ENCODE measurements around the gene TMEM151A.

The TMEM151A gene

GRCh38 chr11:66334605-66335442, 43.1 kb downstream of the TMEM151A start:
- peaks cover 14 to 19% of the 10 kb centered on the region in 2 donors for H3K36me3 ChIP-seq (replicated peaks in 1 of 2; ENCODE audit: control insufficient read depth in 2 of 2, insufficient read depth in 2 of 2, low read length in 2 of 2)
- peaks cover 15 to 24% of the 10 kb centered on the region in 2 donors for H3K4me1 ChIP-seq (ENCODE audit: control insufficient read depth in 2 of 2, insufficient read depth in 1 of 2, low read depth in 1 of 2, low read length in 2 of 2)
- H2BK15ac ChIP-seq (ENCODE audit: low read length): peak overlapping the region; percentile 98
- no peak overlapping the region for H3K4ac ChIP-seq (ENCODE audit: low read length)
- no peak overlapping the region for H3K14ac ChIP-seq (ENCODE audit: low read length)
- H3K4me2 ChIP-seq (ENCODE audit: insufficient read depth, low read length, poor library complexity, severe bottlenecking): peak overlapping the region; percentile 97
- peak overlapping the region in 1 of 2 donors; percentile 53 for H3K4me3 ChIP-seq (ENCODE audit: low read length in 2 of 2)
- no peaks in the 10 kb centered on the region for H3K9me3 ChIP-seq (replicated peaks in 1 of 2; ENCODE audit: control insufficient read depth in 2 of 2, insufficient read depth in 1 of 2, low read depth in 1 of 2, low read length in 2 of 2)
- H2BK120ac ChIP-seq (ENCODE audit: low read depth, low read length): no peak overlapping the region
- H4K91ac ChIP-seq (ENCODE audit: low read depth, low read length, poor library complexity): peak overlapping the region; percentile 24
- H2AFZ ChIP-seq (ENCODE audit: low read length): peak overlapping the region; percentile 87
- H3K23ac ChIP-seq (ENCODE audit: low read depth, low read length, poor library complexity): peak overlapping the region; percentile 81
- no CpG with 5 or more reads among the region's 42 CpGs for WGBS, 2 donors (ENCODE audit: extremely low coverage in 2 of 2, insufficient read length in 2 of 2, insufficient replicate concordance in 1 of 2)
- H3K18ac ChIP-seq (ENCODE audit: low read length): peak overlapping the region; percentile 76
- no peak overlapping the region for H3K27ac ChIP-seq (replicated peaks; ENCODE audit: low read length)
- peak overlapping the region; percentile 77 for H2BK5ac ChIP-seq (ENCODE audit: low read length)
- H2AK5ac ChIP-seq (ENCODE audit: low read depth, low read length): peak overlapping the region; percentile 12
- no peak for DNase-seq (ENCODE audit: low spot score)
- H4K8ac ChIP-seq (ENCODE audit: low read depth, low read length): peak overlapping the region; percentile 17
- H3K79me1 ChIP-seq (ENCODE audit: low read depth, low read length): peaks cover 5% of the 10 kb centered on the region
- peak overlapping the region; percentile 99 for H2BK12ac ChIP-seq (ENCODE audit: low read length)
- no peaks in the 10 kb centered on the region for H3K27me3 ChIP-seq (ENCODE audit: control insufficient read depth in 3 of 3, insufficient read depth in 3 of 3, low read depth in 1 of 3, low read length in 3 of 3)
- peak overlapping the region; percentile 70 for H3K9ac ChIP-seq (ENCODE audit: low read depth, low read length, poor library complexity)

DNA sequence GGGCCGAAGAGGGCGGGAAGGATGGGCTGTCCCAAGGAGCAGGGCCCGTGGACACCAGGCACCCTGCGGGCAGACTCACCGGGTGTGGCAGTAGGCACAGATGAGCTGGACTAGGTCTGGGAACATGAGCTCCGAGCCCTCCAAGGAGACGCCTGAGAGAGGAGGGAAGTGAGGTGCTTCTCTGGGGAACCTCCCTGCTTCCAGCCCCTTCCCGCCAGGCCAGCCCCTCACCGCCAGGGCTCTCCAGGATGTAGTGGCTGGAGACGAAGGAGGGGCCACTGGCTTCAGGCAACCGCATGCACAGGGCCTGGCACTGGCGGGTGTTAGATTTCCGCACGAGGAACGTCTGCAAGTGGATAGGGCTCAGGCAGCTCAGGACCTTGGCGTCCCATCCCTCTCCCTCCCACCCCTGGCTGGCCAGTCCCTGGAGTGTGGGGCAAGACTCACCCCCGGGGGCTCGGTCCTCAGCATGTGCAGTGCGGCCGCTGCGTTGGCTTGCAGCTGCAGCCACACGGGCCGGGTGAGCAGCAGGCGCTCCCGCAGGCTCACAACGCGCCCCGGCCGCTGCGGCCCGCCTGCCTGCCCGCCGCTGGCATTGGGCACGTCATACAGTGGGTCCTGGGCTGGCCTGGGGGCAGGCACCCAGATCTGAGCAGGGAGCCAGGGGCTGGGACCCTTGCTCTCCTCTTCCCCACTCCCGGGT, 44.0 kb downstream of the TMEM151A start:
- H4K91ac ChIP-seq (ENCODE audit: low read depth, low read length, poor library complexity): no peak overlapping the region
- H3K4me1 ChIP-seq (ENCODE audit: control insufficient read depth in 2 of 2, insufficient read depth in 1 of 2, low read depth in 1 of 2, low read length in 2 of 2): peaks cover 15 to 24% of the 10 kb centered on the region in 2 donors
- no peak for DNase-seq (ENCODE audit: low spot score)
- H3K9ac ChIP-seq (ENCODE audit: low read depth, low read length, poor library complexity): peak overlapping the region; percentile 81
- H3K9me3 ChIP-seq (replicated peaks in 1 of 2; ENCODE audit: control insufficient read depth in 2 of 2, insufficient read depth in 1 of 2, low read depth in 1 of 2, low read length in 2 of 2): no peaks in the 10 kb centered on the region
- WGBS, 2 donors (ENCODE audit: extremely low coverage in 2 of 2, insufficient read length in 2 of 2, insufficient replicate concordance in 1 of 2): no CpG with 5 or more reads among the region's 35 CpGs
- peaks cover 19 to 28% of the 10 kb centered on the region in 2 donors for H3K36me3 ChIP-seq (replicated peaks in 1 of 2; ENCODE audit: control insufficient read depth in 2 of 2, insufficient read depth in 2 of 2, low read length in 2 of 2)
- H4K8ac ChIP-seq (ENCODE audit: low read depth, low read length): peak overlapping the region; percentile 7
- H2BK120ac ChIP-seq (ENCODE audit: low read depth, low read length): no peak overlapping the region
- peaks cover 5% of the 10 kb centered on the region for H3K79me1 ChIP-seq (ENCODE audit: low read depth, low read length)
- H3K14ac ChIP-seq (ENCODE audit: low read length): peak overlapping the region; percentile 94
- no peak overlapping the region for H3K27ac ChIP-seq (replicated peaks; ENCODE audit: low read length)
- peak overlapping the region; percentile 99 for H2BK15ac ChIP-seq (ENCODE audit: low read length)
- H3K4me3 ChIP-seq (ENCODE audit: low read length in 2 of 2): peak overlapping the region; percentile 53 to 76
- H3K4ac ChIP-seq (ENCODE audit: low read length): peak overlapping the region; percentile 37
- peak overlapping the region; percentile 87 for H2AFZ ChIP-seq (ENCODE audit: low read length)
- H2BK12ac ChIP-seq (ENCODE audit: low read length): peak overlapping the region; percentile 97
- H3K27me3 ChIP-seq (ENCODE audit: control insufficient read depth in 3 of 3, insufficient read depth in 3 of 3, low read depth in 1 of 3, low read length in 3 of 3): no peaks in the 10 kb centered on the region
- peak overlapping the region; percentile 75 for H2BK5ac ChIP-seq (ENCODE audit: low read length)
- peak overlapping the region; percentile 61 for H3K18ac ChIP-seq (ENCODE audit: low read length)
- peak overlapping the region; percentile 81 for H3K23ac ChIP-seq (ENCODE audit: low read depth, low read length, poor library complexity)
- H2AK5ac ChIP-seq (ENCODE audit: low read depth, low read length): peak overlapping the region; percentile 0
- peak overlapping the region; percentile 97 for H3K4me2 ChIP-seq (ENCODE audit: insufficient read depth, low read length, poor library complexity, severe bottlenecking)

DNA sequence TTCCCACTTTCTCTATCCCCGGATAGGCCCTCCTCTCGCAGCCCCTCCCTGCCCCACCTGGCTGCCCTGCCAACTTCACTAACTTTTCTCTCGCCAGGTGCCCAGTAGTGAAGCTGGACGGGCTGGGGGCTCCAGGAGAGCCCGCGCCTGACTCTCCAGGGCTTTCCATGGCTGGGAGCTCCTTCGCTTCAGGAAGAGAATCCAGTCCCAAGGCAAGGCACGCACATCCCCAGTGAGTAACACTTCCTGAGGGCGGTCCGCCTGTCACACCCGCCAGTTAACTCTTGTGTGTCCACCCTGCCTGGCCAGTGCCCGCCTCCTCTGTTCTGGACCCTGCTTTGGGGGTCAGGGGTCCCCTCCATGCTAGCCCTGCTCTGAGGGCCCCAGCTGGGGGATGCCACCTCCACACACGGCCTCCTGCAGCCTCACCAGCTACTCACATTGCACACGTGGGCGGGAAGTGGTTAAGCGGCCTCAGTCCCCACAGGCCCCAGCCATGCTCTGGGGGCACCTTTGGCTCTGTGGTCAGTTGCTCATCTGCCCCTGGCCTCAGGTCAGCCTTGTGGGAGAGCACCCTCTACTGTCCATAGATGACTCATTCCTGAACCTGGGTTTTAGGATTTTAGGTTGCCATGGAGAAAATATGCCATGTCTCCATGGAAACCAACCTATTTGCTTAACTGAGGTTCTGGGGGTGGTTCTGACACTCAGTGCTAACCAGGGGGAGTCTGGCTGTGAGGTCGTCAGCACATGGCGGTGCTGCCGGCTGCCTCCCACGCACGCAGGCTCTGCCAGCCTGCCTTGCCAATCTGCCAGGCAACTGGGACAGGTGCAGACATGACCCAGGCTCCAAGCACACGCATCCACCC, 44.8 kb downstream of the TMEM151A start, which contains the start of gene RIN1:
TSS of gene RIN1 (minus strand) at position 201 of the 869 bp plus-strand sequence. CDS start at position 169, 32 bp downstream.
- peak within 1 kb of the TSS; percentile 81 for H3K9ac ChIP-seq (ENCODE audit: low read depth, low read length, poor library complexity)
- H2BK5ac ChIP-seq (ENCODE audit: low read length): peak within 1 kb of the TSS; percentile 75
- H2AK5ac ChIP-seq (ENCODE audit: low read depth, low read length): peak within 1 kb of the TSS; percentile 2
- H2AFZ ChIP-seq (ENCODE audit: low read length): peak within 1 kb of the TSS; percentile 87
- peak within 1 kb of the TSS; percentile 53 to 76 for H3K4me3 ChIP-seq (ENCODE audit: low read length in 2 of 2)
- H4K8ac ChIP-seq (ENCODE audit: low read depth, low read length): peak within 1 kb of the TSS; percentile 7
- peaks cover 26 to 36% of the 10 kb centered on the region in 2 donors for H3K36me3 ChIP-seq (replicated peaks in 1 of 2; ENCODE audit: control insufficient read depth in 2 of 2, insufficient read depth in 2 of 2, low read length in 2 of 2)
- peak within 1 kb of the TSS; percentile 99 for H2BK15ac ChIP-seq (ENCODE audit: low read length)
- peaks cover 15 to 24% of the 10 kb centered on the region in 2 donors for H3K4me1 ChIP-seq (ENCODE audit: control insufficient read depth in 2 of 2, insufficient read depth in 1 of 2, low read depth in 1 of 2, low read length in 2 of 2)
- no peak within 1 kb of the TSS for H2BK120ac ChIP-seq (ENCODE audit: low read depth, low read length)
- peak within 1 kb of the TSS; percentile 67 for H3K18ac ChIP-seq (ENCODE audit: low read length)
- H3K14ac ChIP-seq (ENCODE audit: low read length): peak within 1 kb of the TSS; percentile 94
- H3K27me3 ChIP-seq (ENCODE audit: control insufficient read depth in 3 of 3, insufficient read depth in 3 of 3, low read depth in 1 of 3, low read length in 3 of 3): no peaks in the 10 kb centered on the region
- H3K23ac ChIP-seq (ENCODE audit: low read depth, low read length, poor library complexity): peak within 1 kb of the TSS; percentile 83
- peaks cover 5% of the 10 kb centered on the region for H3K79me1 ChIP-seq (ENCODE audit: low read depth, low read length)
- H3K4me2 ChIP-seq (ENCODE audit: insufficient read depth, low read length, poor library complexity, severe bottlenecking): peak within 1 kb of the TSS; percentile 97
- peak within 1 kb of the TSS; percentile 54 for H3K27ac ChIP-seq (replicated peaks; ENCODE audit: low read length)
- DNase-seq (ENCODE audit: low spot score): no peak
- no peak within 1 kb of the TSS for H4K91ac ChIP-seq (ENCODE audit: low read depth, low read length, poor library complexity)
- H2BK12ac ChIP-seq (ENCODE audit: low read length): peak within 1 kb of the TSS; percentile 97
- H3K4ac ChIP-seq (ENCODE audit: low read length): peak within 1 kb of the TSS; percentile 37
- H3K9me3 ChIP-seq (replicated peaks in 1 of 2; ENCODE audit: control insufficient read depth in 2 of 2, insufficient read depth in 1 of 2, low read depth in 1 of 2, low read length in 2 of 2): no peaks in the 10 kb centered on the region
- no CpG with 5 or more reads among the region's 22 CpGs for WGBS, 2 donors (ENCODE audit: extremely low coverage in 2 of 2, insufficient read length in 2 of 2, insufficient replicate concordance in 1 of 2)
